Gastrocnemius medialis (tissue), 4 donors: ENCODE measurements around the gene TXK.

Experiments
- POLR2A ChIP-seq, 2 donors: fragments of 450-650 bp; IDR thresholded peaks; one replicate each; pipeline ENCODE4 v1.6.1; 2017; ENCODE audit warnings: antibody characterized with exemption in 2 of 2, mild to moderate bottlenecking in 2 of 2, moderate library complexity in 2 of 2
- TF ChIP-seq, protein P1 (sequence below), 5 experiments: fragments of 450-650 bp in 3 of 5; fragments of 200-600 bp in 2 of 5; sonication (generic) in 2 of 5; IDR thresholded peaks in 4 of 5; conservative IDR thresholded peaks in 1 of 5; 1 replicate in 4 of 5; 2 replicates in 1 of 5; pipeline ENCODE4 v1.5.1; 2016 to 2019; ENCODE audit warnings: antibody characterized with exemption in 5 of 5, mild to moderate bottlenecking in 3 of 5, moderate library complexity in 3 of 5

DNA sequence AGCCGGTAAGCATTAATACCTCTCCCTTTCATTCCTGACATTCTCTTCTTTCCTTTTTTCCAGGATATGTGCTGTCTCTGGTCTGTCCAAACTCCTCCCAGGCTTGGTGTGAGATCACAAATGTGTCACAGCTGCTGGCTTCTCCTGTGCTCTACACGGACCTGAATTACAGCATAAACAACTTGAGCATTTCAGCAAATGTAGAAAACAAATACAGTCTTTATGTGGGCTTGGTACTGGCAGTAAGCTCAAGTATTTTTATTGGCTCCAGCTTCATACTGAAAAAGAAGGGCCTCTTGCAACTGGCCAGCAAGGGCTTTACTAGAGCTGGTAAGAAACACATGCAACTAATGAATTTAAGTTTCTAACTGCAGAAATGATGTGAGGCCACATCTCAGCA is 109.0 kb downstream of the TXK start:
- TF ChIP-seq, protein P1, sequence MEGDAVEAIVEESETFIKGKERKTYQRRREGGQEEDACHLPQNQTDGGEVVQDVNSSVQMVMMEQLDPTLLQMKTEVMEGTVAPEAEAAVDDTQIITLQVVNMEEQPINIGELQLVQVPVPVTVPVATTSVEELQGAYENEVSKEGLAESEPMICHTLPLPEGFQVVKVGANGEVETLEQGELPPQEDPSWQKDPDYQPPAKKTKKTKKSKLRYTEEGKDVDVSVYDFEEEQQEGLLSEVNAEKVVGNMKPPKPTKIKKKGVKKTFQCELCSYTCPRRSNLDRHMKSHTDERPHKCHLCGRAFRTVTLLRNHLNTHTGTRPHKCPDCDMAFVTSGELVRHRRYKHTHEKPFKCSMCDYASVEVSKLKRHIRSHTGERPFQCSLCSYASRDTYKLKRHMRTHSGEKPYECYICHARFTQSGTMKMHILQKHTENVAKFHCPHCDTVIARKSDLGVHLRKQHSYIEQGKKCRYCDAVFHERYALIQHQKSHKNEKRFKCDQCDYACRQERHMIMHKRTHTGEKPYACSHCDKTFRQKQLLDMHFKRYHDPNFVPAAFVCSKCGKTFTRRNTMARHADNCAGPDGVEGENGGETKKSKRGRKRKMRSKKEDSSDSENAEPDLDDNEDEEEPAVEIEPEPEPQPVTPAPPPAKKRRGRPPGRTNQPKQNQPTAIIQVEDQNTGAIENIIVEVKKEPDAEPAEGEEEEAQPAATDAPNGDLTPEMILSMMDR (IDR thresholded peaks at IDR 0.05 in 4 of 5, conservative IDR thresholded peaks at IDR 0.05 in 1 of 5), result no peak
- TF ChIP-seq POLR2A (IDR thresholded peaks at IDR 0.05), result no peak
